NCI-H1436 treated with DMSO at 0.1 percent for 48 hours (cell line): ENCODE measurements around the gene IQCE.

Experiments
- DNase-seq: peaks from one replicate; lab custom pipeline; 2025; lab: John Stamatoyannopoulos, UW

The IQCE gene

GRCh38 chr7:2619116-2619515, 60.3 kb downstream of the IQCE start:
- DNase-seq: no peak

GRCh38 chr7:2621061-2621828, 62.5 kb downstream of the IQCE start:
- no peak for DNase-seq

- no peak for DNase-seq
Measured at GRCh38 chr7:2621948-2622640, 63.3 kb downstream of the IQCE start.

- no peak for DNase-seq
Measured at GRCh38 chr7:2622869-2623697, 64.3 kb downstream of the IQCE start.

- no peak for DNase-seq
Measured at GRCh38 chr7:2623698-2624014, 64.9 kb downstream of the IQCE start.

GRCh38 chr7:2624293-2624886, 65.6 kb downstream of the IQCE start:
- no peak for DNase-seq

GRCh38 chr7:2626498-2627117, 67.8 kb downstream of the IQCE start:
- no peak for DNase-seq

GRCh38 chr7:2627258-2628129, 68.7 kb downstream of the IQCE start:
- no peak for DNase-seq

- no peak for DNase-seq
Measured at GRCh38 chr7:2628130-2628482, 69.3 kb downstream of the IQCE start.

- no peak for DNase-seq
Measured at GRCh38 chr7:2628891-2629290, 70.1 kb downstream of the IQCE start.

GRCh38 chr7:2629746-2630681, 71.2 kb downstream of the IQCE start:
- no peak for DNase-seq

- DNase-seq: no peak
Measured at GRCh38 chr7:2631946-2632732, 73.4 kb downstream of the IQCE start, which contains the start of gene TTYH3. TSS of gene TTYH3 (plus strand) at chr7:2631986. CDS start at chr7:2632156, 170 bp downstream.

GRCh38 chr7:2632733-2633537, 74.2 kb downstream of the IQCE start:
- DNase-seq: no peak

- no peak for DNase-seq
Measured at GRCh38 chr7:2633538-2634266, 74.9 kb downstream of the IQCE start.

- DNase-seq: no peak
Measured at GRCh38 chr7:2634267-2635145, 75.7 kb downstream of the IQCE start.

GRCh38 chr7:2635148-2635668, 76.4 kb downstream of the IQCE start:
- DNase-seq: no peak
